ENCODE measurements around the gene MAB21L4.

Gene MAB21L4

DNA sequence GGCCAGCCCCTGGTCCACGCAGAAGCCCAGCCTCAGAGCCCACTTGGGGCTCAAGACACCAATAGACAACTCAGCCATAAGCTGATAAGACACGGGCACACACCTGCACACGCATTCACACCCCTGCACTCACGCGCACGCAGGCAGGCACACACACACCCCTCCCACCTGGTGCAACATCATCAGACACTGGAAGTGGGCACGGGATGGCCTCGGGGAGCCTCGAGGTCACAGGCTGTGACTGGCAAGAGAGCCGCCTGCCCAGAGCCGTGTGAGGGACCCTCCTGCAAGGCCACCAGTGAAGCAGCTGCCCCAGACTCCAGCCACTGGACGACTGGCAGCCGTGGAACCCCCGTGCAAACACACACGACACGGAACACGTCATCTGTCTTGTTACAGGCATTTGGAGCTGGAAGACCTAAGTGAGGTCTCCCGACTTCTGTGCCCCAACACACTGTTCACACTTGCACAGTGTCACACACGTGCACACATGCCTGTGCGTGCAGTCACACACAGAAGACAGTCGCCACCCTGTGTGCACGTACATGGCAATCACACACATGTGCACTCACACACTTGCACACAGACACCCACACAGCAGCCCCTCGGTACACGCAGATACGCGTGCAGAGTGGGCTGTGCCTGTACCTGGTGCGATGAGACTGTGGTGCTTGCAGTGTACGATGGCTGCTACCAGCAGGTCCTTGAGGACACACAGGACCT is 959 bp downstream of the MAB21L4 start:
- no peak for DNase-seq (ENCODE audit: low read depth, low spot score)

- no peak for DNase-seq (ENCODE audit: low read depth, low spot score)
Observed at GRCh38 chr2:240894006-240894405, 1.9 kb downstream of the MAB21L4 start.

- no peak for DNase-seq (ENCODE audit: low read depth, low spot score)
Observed at GRCh38 chr2:240893363-240893844, 2.6 kb downstream of the MAB21L4 start.

DNA sequence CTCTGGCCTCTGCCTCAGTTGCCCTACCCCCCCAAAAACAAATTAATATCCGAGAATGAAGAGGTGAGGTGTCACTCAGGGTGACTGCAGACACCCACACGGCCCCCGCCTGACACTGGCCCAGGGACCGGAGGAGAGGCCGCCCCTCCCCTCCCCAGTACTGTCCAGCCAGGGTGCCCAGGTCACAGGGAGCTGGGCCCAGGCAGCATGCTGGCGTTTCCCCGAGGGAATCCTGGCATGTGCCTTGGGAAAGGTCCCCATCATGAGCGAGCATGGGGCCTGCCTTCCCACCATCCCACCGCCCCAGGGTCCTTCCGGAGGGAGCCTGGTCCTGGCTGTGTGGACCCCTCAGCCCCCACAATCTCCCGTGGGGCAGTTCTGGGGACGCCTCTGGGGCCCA is 3.0 kb downstream of the MAB21L4 start:
- no peak for DNase-seq (ENCODE audit: low read depth, low spot score)

- no peak for DNase-seq (ENCODE audit: low read depth, low spot score)
Observed at GRCh38 chr2:240892356-240892755, 3.6 kb downstream of the MAB21L4 start.

DNA sequence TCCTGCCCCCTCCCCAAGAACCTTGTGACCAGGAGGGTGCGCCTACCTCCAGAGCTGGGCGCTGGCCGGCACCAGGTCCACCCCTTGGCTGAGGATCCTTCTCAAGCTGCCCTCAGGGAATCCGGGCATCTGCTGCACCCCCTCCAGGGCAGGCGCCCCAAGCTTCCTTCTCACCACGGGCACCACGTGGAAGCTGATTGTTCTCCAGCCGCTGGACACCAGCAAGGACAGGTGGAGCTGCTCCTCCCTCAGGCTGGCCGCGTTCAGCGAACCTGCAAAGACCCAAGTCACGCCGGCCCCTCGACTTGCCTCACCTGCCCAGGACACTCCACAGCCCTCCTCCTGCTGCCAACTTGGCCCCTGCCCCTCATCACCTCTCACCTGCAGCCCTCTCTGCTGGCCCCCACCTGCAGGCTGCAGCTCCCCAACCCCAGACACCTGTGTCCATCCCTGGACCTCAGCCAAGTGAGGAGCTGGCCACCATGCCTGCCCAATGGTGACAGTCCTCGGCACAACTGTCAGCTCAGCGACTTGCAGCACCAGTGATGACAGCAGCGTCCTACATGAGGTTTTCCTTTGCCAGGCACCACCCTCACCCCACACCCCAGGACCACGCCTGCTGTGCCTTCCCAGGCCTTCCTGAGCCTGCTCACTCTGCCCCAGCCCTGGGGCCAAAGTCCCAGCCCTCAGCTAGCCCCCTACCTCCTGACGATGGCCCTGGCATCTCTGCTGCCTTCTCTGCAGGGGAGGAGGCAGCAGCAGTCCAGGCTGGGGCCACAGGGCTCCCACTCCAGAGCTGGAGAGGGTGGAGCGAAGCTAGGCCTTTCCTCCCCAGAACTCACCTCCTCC is 4.2 kb downstream of the MAB21L4 start:
- no peak for DNase-seq (ENCODE audit: low read depth, low spot score)

DNA sequence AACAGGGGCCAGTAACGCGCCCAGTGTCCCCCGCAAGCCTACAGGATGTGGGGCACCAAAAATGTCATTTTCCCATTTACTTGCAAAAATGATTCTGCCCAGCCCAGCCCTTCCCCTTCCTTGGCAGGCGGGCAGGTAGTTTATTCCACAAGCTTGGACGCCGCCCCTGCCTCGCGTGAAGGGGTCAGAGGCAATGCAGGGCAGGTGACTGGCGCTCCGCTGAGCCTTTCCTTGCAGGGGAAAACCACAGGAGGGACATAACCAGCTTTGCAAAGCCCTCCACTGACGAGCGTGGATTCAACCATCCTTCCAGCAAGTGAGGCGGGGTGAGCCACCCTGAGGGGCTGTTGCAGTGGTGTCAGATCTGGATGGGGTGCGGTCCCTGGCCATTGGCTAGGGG is 5.3 kb downstream of the MAB21L4 start:
- DNase-seq (ENCODE audit: low read depth, low spot score) = no peak

DNA sequence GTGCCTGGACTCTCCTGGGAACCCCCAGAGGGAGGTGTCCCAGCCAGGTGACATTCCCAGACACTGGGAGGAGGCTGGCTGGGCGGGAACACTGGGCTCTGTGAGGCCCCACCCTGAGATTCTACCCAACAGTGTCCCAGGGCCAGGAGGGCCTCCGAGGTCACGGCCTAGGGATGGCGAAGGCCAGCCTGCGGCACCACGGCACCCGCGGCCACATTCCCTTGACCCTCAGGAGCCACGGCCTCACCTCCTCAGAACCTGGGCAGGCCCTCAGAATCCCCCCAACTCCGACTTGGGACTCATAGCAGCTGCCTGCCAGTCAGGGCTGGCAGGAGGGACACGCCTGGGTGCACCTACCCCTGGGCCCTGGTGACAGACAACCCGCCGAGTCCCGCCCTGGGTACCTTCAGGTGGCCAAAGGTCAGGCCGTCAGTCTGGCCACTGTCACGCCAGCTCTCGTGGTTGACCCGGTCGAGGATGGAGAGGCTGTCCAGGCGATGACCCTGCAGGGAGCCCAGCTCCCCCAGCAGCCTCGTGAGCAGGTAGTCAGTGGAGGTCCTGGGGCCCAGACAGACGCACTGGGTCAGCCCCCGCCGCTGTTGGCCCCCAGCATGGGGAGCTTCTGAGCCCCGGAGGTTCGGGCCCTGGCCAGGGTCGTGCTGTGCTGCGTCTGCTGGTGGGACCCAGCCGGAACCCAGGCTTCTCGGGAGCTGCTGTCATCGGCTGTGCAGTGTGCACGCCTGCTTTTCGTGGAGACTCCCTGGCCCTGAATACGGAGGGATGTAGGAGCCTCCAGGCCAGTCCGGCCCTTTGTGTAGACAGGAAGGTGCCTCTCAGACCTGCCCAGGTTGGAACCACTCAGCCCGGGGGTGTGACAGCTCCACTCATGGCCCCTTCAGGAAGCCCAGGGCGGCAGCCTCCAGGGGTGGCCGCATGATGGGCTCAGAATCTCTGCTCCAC is 6.1 kb downstream of the MAB21L4 start:
- no peak for DNase-seq (ENCODE audit: low read depth, low spot score)

DNA sequence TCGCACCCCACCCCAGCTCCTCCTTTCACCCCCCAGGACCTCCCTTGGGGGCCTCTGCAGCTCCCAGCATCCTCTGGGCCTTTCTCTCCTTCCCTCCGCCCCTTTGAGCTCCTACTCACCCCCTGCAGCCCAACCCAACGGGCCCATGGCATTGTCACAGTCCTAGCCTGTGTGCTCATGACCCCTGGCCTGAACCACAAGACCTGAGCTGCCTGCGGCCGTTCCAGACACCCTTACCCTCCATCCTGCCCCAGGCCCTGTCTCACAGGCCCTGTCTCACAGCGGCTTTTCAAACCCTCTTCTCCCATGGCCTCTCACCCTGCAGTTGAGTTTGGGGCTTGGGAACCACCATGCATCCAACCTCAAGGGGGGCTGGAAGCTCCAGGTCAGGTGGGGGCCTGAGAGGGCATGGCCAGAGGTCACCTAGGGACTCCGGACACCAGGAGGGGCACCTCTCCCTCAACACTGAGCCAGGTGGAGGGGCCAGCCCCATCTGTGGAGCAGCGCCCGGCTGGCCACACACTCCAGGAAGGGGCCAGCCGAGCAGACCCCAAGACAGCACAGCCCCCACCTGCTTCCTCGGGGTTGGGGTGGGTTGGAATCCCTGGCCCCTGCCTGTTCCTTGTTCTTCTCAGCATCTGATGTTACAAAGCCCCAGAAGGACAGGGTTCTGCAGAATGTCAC is 6.9 kb downstream of the MAB21L4 start:
- no peak for DNase-seq (ENCODE audit: low read depth, low spot score)

GRCh38 chr2:240888130-240888889 is 7.6 kb downstream of the MAB21L4 start:
- DNase-seq (ENCODE audit: low read depth, low spot score) = no peak

GRCh38 chr2:240887631-240888030 is 8.3 kb downstream of the MAB21L4 start:
- DNase-seq (ENCODE audit: low read depth, low spot score) = no peak

- DNase-seq (ENCODE audit: low read depth, low spot score) = no peak
Observed at GRCh38 chr2:240886678-240887609, 9.0 kb downstream of the MAB21L4 start.

GRCh38 chr2:240886023-240886565 is 9.9 kb downstream of the MAB21L4 start:
- no peak for DNase-seq (ENCODE audit: low read depth, low spot score)

GRCh38 chr2:240885566-240885965 is 10.4 kb downstream of the MAB21L4 start:
- DNase-seq (ENCODE audit: low read depth, low spot score) = no peak

GRCh38 chr2:240884745-240885144 is 11.2 kb downstream of the MAB21L4 start:
- no peak for DNase-seq (ENCODE audit: low read depth, low spot score)

DNA sequence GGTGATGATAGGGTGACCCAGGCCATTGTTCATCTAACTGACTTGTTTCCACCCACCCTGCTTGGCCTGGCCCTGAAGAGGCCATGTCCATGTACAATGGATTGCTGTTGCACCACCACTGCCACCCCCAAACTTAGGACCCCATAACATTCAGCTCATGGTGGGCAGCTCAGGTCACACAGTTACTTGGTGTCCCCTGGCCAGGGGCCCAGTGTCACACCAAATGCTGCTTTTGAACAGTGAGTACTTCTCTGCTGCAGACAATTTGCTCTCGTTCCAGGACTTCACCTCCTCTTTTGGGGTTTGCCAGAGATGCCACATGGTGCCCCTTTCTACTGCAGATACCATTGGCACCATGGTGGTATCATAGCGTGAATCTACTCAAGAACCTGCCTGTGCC is 11.7 kb downstream of the MAB21L4 start:
- DNase-seq (ENCODE audit: low read depth, low spot score) = no peak

GRCh38 chr2:240881913-240882312 is 14.0 kb downstream of the MAB21L4 start:
- no peak for DNase-seq (ENCODE audit: low read depth, low spot score)

GRCh38 chr2:240879105-240879504 is 16.9 kb downstream of the MAB21L4 start:
- DNase-seq (ENCODE audit: low read depth, low spot score) = no peak

GRCh38 chr2:240878341-240878936 is 17.5 kb downstream of the MAB21L4 start:
- no peak for DNase-seq (ENCODE audit: low read depth, low spot score)
